Stimulated activated naive CD8-positive, alpha-beta T cell treated with anti-CD3 and anti-CD28 coated beads, Interleukin-15, Interleukin-2, amounts not matched to agents 100 ng/mL and 50 ng/mL, for 24 hours (primary cell): ENCODE data around the gene EEF2K.
A peak's percentile ranks its signal among the peaks of the same experiment; 100 is the strongest.
"Not testable (repeated sequence)": the region's sequence is repeated elsewhere in the genome, so short reads cannot be mapped to it uniquely, and the experiment has no call there.

Experiments used
- H3K27ac Mint-ChIP-seq: one replicate; pipeline ENCODE4 v1.8.0; 2021; ENCODE audit warnings: mild to moderate bottlenecking, mixed read lengths
- H3K27me3 Mint-ChIP-seq: one replicate; pipeline ENCODE4 v1.8.0; 2021; ENCODE audit warnings: mixed read lengths
- H3K36me3 Mint-ChIP-seq: one replicate; pipeline ENCODE4 v1.8.0; 2021; ENCODE audit warnings: low read depth, mixed read lengths
- H3K4me1 Mint-ChIP-seq: one replicate; pipeline ENCODE4 v1.8.0; 2021; ENCODE audit warnings: low read depth, mixed read lengths
- H3K4me3 Mint-ChIP-seq: one replicate; pipeline ENCODE4 v1.8.0; 2021; ENCODE audit warnings: mild to moderate bottlenecking, mixed read lengths
- H3K9me3 Mint-ChIP-seq: one replicate; pipeline ENCODE4 v1.8.0; 2021; ENCODE audit warnings: mixed read lengths

The EEF2K gene

GRCh38 chr16:22300427-22301071 lies 94.5 kb downstream of the EEF2K start:
- H3K4me3 Mint-ChIP-seq = peak overlapping the region; percentile 54
- H3K36me3 Mint-ChIP-seq = peaks cover 62% of the 10 kb centered on the region
- no peak overlapping the region for H3K27ac Mint-ChIP-seq

GRCh38 chr16:22301423-22301822 lies 95.3 kb downstream of the EEF2K start:
- H3K36me3 Mint-ChIP-seq = peaks cover 69% of the 10 kb centered on the region
- not testable (repeated sequence) for H3K9me3 Mint-ChIP-seq, H3K27me3 Mint-ChIP-seq, H3K27ac Mint-ChIP-seq, H3K4me3 Mint-ChIP-seq
- peaks cover 41% of the 10 kb centered on the region for H3K4me1 Mint-ChIP-seq

More at GRCh38 chr16:22300427-22301071, 94.5 kb downstream of the EEF2K start:
- peaks cover 45% of the 10 kb centered on the region for H3K4me1 Mint-ChIP-seq
- H3K9me3 Mint-ChIP-seq = no peaks in the 10 kb centered on the region
- H3K27me3 Mint-ChIP-seq = no peaks in the 10 kb centered on the region

GRCh38 chr16:22302776-22303363 lies 96.8 kb downstream of the EEF2K start:
- Mint-ChIP-seq H3K27ac (no peak overlapping the region), H3K9me3 (no peaks in the 10 kb centered on the region), H3K27me3 (no peaks in the 10 kb centered on the region), H3K4me1 (peaks cover 36% of the 10 kb centered on the region), H3K36me3 (peaks cover 75% of the 10 kb centered on the region), H3K4me3 (no peak overlapping the region)

- Mint-ChIP-seq H3K9me3 (no peaks in the 10 kb centered on the region), H3K36me3 (peaks cover 66% of the 10 kb centered on the region), H3K4me3 (no peak overlapping the region), H3K27ac (no peak overlapping the region), H3K27me3 (no peaks in the 10 kb centered on the region), H3K4me1 (peaks cover 21% of the 10 kb centered on the region)
Measured at GRCh38 chr16:22304411-22304810, 98.3 kb downstream of the EEF2K start.

GRCh38 chr16:22306788-22307187 lies 100.7 kb downstream of the EEF2K start:
- H3K27me3 Mint-ChIP-seq = no peaks in the 10 kb centered on the region
- no peak overlapping the region for H3K27ac Mint-ChIP-seq
- peaks cover 3% of the 10 kb centered on the region for H3K4me1 Mint-ChIP-seq
- H3K4me3 Mint-ChIP-seq = no peak overlapping the region
- no peaks in the 10 kb centered on the region for H3K9me3 Mint-ChIP-seq
- peaks cover 58% of the 10 kb centered on the region for H3K36me3 Mint-ChIP-seq

- H3K9me3 Mint-ChIP-seq = no peaks in the 10 kb centered on the region
- peaks cover 58% of the 10 kb centered on the region for H3K36me3 Mint-ChIP-seq
- H3K27me3 Mint-ChIP-seq = no peaks in the 10 kb centered on the region
- no peak overlapping the region for H3K27ac Mint-ChIP-seq
- H3K4me3 Mint-ChIP-seq = no peak overlapping the region
- no peaks in the 10 kb centered on the region for H3K4me1 Mint-ChIP-seq
Measured at GRCh38 chr16:22307838-22308237, 101.8 kb downstream of the EEF2K start.

- H3K4me3 Mint-ChIP-seq = no peak overlapping the region
- no peaks in the 10 kb centered on the region for H3K9me3 Mint-ChIP-seq
- H3K27me3 Mint-ChIP-seq = no peaks in the 10 kb centered on the region
- H3K27ac Mint-ChIP-seq = no peak overlapping the region
- H3K4me1 Mint-ChIP-seq = no peaks in the 10 kb centered on the region
- H3K36me3 Mint-ChIP-seq = peaks cover 55% of the 10 kb centered on the region
Measured at GRCh38 chr16:22308824-22309520, 102.9 kb downstream of the EEF2K start.

- Mint-ChIP-seq H3K27me3 (no peaks in the 10 kb centered on the region), H3K4me1 (no peaks in the 10 kb centered on the region), H3K4me3 (no peak overlapping the region), H3K36me3 (peaks cover 53% of the 10 kb centered on the region), H3K9me3 (no peaks in the 10 kb centered on the region), H3K27ac (no peak overlapping the region)
Measured at GRCh38 chr16:22311520-22311919, 105.4 kb downstream of the EEF2K start.

GRCh38 chr16:22312897-22313781 lies 107.1 kb downstream of the EEF2K start:
- Mint-ChIP-seq H3K27ac (no peak overlapping the region), H3K4me3 (no peak overlapping the region), H3K27me3 (no peaks in the 10 kb centered on the region), H3K4me1 (no peaks in the 10 kb centered on the region), H3K36me3 (peaks cover 48% of the 10 kb centered on the region), H3K9me3 (no peaks in the 10 kb centered on the region)

GRCh38 chr16:22313876-22314470 lies 107.9 kb downstream of the EEF2K start:
- Mint-ChIP-seq H3K27ac (no peak overlapping the region), H3K4me1 (no peaks in the 10 kb centered on the region), H3K27me3 (no peaks in the 10 kb centered on the region), H3K9me3 (no peaks in the 10 kb centered on the region), H3K4me3 (no peak overlapping the region), H3K36me3 (peaks cover 50% of the 10 kb centered on the region)

GRCh38 chr16:22314661-22315626 lies 108.9 kb downstream of the EEF2K start:
- H3K4me1 Mint-ChIP-seq = no peaks in the 10 kb centered on the region
- peaks cover 52% of the 10 kb centered on the region for H3K36me3 Mint-ChIP-seq
- H3K27me3 Mint-ChIP-seq = no peaks in the 10 kb centered on the region
- no peaks in the 10 kb centered on the region for H3K9me3 Mint-ChIP-seq
- no peak overlapping the region for H3K4me3 Mint-ChIP-seq
- H3K27ac Mint-ChIP-seq = no peak overlapping the region

GRCh38 chr16:22315979-22316378 lies 109.9 kb downstream of the EEF2K start:
- H3K36me3 Mint-ChIP-seq = peaks cover 57% of the 10 kb centered on the region
- no peaks in the 10 kb centered on the region for H3K9me3 Mint-ChIP-seq
- H3K4me3 Mint-ChIP-seq = no peak overlapping the region
- no peaks in the 10 kb centered on the region for H3K27me3 Mint-ChIP-seq
- H3K27ac Mint-ChIP-seq = peak overlapping the region; percentile 49
- H3K4me1 Mint-ChIP-seq = no peaks in the 10 kb centered on the region

- H3K27ac Mint-ChIP-seq = peak overlapping the region; percentile 49
- no peaks in the 10 kb centered on the region for H3K27me3 Mint-ChIP-seq
- no peaks in the 10 kb centered on the region for H3K9me3 Mint-ChIP-seq
- no peak overlapping the region for H3K4me3 Mint-ChIP-seq
- H3K36me3 Mint-ChIP-seq = peaks cover 61% of the 10 kb centered on the region
- H3K4me1 Mint-ChIP-seq = no peaks in the 10 kb centered on the region
Measured at GRCh38 chr16:22316411-22316811, 110.3 kb downstream of the EEF2K start.
